Renal cortical epithelial cell (primary cell): ENCODE data around the gene R3HCC1L. TPM values are rescaled to one million over a fixed set of nuclear protein-coding genes. Genes with fewer than 3 reads are reported as not detected.

Experiments used
- DNase-seq: peaks from one replicate; pipeline ENCODE4 v3.0.0-alpha.2; 2011; ENCODE audit warnings: low read depth
- total RNA-seq: library from RNA; depleted of rRNA; stranded (reverse); fragments of >200 nt; gene quantifications from 2 replicates; pipeline ENCODE4 v1.2.3, GENCODE V29; 2014

Gene R3HCC1L
- total RNA-seq, 1 donor from 2014 or later = 24.3 TPM

DNA sequence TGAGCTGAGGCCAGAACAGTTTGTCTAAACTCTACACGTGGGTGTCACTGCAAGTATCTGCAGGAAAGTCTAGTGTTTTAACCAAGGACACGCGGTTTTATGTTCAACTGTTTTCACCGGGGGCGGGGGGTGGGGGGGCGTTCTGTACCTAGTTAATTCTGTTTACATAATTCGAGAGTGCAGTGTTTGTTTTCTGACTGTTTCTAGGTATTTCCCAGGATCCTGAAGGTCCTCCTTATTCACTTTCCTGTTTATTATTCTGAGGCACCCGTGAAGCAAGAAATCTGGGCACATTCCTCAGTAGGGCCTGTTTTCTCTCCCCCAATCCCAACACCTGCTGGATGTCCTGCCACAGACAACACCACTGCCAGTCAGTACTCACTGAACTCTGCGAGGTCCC is 125.9 kb downstream of the R3HCC1L start:
- peak; percentile 74 for DNase-seq

DNA sequence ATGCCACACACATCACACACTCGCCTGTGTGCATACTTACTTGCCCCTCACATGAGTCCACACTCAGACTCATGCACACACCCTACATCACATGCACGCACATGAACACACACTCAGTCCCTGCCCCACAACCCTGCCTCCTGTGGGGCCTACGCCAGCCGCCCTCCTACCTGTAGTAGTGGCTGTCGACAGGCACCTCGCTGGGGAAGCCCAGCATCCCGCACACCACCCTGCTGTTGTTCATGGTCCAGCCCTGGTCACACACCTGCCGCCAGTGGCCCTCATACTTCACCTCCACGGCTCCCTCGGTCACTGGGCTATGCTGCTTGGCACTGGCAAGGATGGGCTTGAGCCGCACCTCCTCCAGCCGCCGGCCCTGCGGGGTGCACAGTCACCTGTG is 126.3 kb downstream of the R3HCC1L start:
- DNase-seq = no peak

DNA sequence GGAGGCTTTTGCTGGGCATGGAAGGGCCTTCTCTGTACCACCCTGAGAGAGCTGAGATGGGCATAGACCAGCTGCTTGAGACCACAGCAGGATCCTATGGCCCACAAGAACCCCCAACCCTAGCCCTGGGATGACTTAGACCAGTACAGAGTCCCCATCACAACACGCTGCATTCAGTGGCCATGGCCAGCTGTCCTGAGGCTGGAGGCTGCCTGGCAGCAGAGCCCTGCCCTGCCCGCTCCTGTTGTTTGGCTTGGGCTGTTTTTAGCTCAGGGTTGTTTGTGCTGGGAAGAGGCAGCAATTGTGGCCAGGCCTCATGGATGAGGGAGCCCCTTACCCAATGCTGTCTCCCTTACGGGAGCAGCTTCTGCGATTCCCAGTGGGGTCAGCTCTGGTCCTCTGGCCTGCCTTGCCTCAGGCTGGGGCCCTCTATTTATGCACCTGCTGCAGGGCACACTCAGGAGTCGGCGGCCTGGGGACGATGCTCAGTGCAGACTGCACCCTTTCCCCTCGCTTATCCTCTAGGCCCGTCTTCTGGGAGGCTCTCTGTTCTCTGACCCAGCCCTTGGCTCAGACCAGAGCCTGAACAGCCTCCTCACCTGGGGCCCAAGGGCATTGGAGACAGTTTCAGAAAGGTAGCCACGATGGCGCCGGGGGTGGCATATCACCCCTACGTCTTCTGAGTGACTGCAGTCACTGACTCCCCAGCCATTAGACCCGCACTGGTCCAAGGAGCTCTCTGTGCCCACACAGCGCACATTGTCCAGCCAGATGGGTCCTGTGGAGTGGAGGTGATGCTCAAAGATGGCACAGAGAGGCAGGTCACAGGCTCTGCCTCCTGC is 127.2 kb downstream of the R3HCC1L start:
- DNase-seq = no peak

DNA sequence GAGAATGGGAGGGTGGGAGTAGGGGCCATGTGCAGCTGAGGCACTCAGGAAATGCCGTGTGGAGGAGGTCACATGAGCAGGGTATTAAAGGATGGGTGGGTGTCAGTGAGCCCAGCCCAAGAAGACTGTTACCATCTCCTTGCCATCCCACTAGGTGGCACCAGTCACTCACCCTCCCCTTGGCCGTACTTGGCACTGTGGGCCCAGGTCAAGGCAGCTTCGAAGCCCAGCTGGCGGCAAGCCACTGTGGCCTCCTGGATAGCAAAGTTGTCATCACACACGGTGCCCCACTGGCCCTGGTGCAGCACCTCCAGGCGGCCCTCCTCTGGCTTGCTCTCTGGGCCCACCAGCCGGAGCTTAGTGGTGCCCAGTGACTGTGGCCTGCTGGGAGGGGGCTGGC is 128.1 kb downstream of the R3HCC1L start:
- peak; percentile 37 for DNase-seq

DNA sequence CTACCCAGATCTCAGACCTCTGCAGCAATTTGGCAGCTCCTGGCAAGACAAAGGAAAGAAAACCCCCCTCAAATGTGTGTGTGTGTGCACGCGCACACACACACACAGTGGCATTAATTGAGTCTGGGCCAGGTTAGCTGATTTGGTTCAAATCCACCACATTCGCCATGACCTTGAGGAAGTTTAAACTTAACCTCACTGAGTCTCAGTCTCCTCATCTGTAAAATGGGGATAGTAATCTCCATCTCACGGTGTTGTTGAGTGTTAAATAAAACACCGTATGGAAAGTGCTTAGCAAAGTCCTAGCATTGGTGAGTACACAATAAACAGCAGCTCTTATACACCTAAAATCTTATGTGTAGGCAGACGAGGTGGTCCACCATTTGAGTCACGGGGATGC is 128.6 kb downstream of the R3HCC1L start:
- DNase-seq = no peak

DNA sequence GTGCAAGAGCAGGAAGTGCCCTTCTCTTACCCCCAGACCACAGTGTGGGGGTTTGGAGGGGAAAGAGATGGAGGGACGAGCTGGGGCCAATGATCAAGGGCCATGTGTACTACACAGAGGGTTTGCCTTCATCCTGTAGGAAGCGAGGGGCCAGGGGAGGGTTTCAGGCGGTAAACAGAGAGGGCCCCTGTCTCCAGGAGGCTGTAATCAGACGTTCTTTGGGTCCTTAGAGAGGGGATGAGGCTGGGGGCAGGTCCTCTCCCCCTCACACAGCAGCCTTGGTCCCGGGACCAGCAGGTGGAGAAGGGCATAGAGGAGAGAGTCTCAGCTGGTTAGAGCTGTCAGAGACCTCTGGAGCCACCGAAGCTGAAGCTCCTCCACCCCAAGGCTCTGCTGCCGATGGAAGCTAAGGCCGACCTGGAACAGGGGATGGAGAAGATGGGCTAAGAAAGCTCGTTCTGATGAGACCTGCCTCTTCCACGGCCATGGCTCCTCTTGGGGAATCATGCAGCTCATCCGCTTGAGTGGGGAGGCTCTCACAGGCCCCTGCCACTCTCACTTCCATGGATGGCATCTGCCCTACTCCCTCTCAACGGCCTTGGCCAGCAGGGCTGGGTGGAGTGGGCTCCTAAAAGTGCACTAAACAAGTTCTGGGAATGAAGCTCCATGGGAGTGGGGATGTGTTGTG is 130.1 kb downstream of the R3HCC1L start:
- no peak for DNase-seq

DNA sequence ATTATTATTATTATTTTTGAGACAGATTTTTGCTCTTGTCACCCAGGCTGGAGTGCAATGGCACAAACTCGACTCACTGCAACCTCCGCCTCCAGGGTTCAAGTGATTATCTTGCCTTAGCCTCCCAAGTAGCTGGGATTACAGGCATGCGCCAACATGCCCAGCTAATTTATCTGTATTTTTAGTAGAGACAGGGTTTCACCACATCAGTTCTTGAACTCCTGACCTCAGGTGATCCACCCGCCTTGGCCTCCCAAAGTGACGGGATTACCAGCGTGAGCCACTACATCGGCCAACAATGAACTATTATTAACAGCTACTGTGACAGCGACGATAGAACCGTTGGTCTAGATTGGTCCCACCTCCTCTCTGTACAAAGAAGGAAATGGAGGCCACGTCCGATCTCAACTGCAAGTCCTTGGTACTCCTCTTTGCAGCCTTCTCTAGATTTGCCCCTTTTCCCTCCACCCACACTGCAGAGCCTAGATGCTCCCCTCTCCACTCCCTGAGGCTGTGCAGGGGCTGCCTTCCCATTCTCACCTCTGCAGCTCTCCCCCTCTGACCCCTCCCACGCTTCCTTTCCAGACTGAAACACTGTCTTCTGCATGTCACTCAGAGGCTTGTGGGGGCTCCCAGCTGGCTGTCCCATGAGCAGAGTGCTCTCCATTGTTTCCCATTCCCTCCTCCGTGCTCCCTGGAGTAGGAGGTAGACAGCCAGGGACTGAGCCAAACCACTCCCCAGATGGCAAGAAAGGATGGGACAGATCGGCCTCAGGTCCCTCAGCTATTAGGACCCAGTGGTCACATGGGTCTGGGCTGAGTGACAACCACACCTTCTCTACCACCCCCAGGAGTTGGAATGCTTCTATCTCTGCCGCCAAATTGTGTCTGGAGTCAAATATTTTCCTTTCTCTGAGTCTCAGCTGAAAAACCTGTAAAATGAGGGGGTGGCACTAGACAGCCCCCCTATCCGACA is 131.2 kb downstream of the R3HCC1L start:
- no peak for DNase-seq

DNA sequence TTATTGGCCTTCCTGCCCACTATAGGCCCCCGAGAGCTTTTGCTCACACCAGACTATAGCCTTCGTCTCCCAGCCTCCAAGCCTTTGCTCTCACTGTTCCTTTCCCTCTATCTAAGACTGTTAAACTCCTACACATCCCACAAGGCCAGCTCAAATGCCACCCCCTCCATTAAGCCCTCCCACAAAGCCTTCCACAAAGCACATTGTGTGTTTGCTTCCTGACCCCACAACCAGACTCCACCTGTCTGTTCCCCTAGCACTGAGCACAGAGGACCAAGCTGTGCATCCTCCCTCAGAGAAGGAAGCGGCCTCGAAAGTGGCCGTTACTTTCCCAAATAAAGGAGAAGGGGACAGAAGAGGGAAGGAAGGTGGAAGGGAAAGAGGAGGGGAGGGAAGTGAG is 132.2 kb downstream of the R3HCC1L start:
- no peak for DNase-seq

DNA sequence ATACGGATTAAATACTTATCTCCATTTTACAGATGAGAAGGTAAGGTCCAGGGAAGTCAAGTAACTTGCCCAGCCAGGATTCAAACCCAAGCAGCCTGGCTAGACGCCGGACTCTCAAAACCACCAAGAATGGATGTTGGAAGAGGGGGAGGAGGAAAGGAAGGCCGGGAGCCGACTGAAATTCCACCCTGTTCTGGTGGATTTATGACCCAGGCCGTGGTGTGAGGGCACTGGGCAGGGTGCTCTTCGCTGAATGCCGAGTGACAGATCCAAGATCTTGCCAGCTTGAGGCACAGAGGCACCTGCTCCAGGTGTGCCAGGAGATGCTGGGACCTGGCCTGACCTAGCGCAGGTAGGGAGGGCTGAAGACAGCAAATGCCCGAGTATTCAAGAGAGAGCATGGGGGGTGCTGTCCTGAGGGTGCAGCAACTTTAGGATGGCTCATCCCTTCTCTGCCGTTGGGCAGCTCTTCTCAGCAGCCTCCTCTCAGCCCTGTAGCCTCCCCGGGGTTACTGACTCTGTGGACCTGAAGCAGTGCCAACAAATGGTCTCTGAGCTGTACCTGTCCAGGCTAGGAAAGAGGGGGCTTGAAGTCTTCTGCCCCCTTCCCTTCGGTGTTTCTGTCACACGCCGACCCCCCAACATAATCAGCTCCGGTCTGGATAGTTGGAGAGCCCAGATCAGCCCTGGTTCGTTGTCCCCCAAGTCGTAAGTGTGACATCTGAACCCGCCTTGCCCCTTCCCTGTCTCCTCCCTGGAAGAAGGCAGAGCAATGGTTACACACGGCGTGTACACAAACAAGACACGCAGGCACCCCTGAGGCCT is 132.8 kb downstream of the R3HCC1L start:
- DNase-seq = no peak

- no peak for DNase-seq
Observed at GRCh38 chr10:98267894-98268693, 133.6 kb downstream of the R3HCC1L start, which contains the start of gene LOXL4. Gene LOXL4, minus strand, starts transcription at chr10:98268194. Its CDS starts 5,175 bp downstream, at chr10:98263019.

DNA sequence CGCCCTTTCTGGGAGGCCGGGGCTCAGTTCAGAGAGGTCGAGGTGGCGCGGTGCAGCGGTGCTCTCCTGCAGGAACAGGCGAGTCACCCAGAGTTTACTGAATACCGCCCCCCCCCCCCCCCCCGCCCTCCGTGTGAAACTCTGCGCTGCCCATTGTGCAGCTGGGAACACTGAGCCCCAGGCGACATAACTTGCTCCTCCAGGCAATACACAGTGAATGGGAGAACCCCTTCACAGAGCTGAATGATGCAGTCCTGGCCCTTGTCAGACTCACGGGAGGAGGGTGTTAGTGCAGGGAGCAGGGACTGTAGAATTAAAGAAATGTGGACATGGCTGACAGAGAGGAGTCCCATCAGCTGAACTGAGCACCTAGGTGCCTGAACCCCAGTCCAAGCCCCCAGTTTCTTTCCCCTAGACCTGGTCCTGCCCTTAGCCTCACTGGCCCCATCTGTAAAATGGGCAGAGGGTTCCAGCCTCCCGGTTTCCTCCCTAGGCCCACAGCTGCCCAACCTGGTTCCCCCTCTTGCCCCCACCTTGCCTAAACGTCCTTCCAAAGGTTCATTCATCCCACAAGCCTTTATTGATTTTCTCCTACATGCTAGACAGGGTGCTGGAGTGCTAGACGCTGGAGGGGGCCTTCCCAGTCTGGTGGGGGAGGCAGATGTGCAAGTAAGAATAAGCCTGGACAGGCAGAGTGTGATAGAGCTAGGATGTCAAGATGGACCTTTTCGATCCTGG is 134.4 kb downstream of the R3HCC1L start:
- DNase-seq = peak; percentile 22

GRCh38 chr10:98269435-98269912 is 135.0 kb downstream of the R3HCC1L start:
- peak; percentile 91 for DNase-seq

- no peak for DNase-seq
Observed at GRCh38 chr10:98270073-98270740, 135.8 kb downstream of the R3HCC1L start.

- no peak for DNase-seq
Observed at GRCh38 chr10:98270786-98271185, 136.3 kb downstream of the R3HCC1L start.

GRCh38 chr10:98272245-98272644 is 137.8 kb downstream of the R3HCC1L start:
- no peak for DNase-seq

- no peak for DNase-seq
Observed at GRCh38 chr10:98272656-98273055, 138.2 kb downstream of the R3HCC1L start.

DNA sequence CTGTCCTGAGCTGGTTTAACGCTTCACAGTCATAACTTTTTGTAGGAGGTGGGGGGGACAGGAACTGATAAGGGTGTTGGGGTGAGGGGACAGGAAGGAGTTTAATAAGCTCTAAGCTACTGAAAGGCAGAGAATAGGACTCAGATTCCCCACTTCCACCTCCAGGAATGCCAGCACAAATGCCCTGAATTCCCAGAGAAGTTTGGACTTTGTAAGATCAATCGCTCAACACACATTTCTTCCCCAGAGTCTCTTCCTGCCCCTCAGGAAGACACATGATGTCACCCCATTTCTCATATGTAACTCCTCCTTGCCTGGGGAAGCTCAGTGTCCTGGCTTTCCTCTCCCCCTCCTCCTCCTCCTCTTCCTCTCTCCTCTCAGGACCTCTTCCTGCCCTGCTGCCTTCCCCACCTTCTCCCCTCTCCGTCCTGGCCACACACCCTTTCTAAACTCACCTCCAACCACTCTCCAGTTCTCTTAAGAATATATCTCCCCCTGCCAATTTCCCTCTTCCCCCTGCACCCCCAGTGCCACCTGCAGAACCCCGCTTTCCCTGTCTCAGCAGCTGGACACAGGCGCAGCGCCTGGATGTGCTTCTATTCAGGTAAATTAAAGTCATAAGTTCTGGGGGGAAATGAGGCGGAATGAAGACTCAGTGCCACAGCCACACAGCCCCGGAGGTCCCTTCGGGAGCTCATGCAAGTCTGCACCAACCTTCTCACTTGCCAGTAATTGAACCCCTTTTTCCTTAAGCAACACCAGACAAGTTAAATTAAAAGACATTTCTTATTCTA is 138.8 kb downstream of the R3HCC1L start:
- no peak for DNase-seq

DNA sequence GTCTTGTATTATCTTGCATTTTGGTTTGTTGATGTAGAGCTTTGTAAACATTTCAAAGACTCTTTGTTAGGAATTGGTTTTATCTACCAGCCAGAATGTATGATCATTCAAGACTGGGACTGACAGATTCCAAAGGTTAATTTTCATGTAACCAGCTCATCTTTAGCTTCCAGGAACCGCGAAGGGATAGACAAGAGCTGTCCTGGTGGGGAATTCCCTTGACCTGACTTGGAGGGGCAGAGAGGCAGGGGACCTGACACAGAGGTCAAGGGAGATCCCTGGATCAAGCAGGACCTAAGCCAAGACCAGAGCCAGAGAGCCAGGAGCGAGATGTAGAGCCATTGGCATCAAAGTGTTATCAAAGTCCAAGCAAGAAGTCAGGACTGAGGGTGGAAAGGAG is 140.1 kb downstream of the R3HCC1L start:
- DNase-seq = no peak
